ENCODE measurements around the gene HKDC1.
"Not testable (repeated sequence)": the region's sequence is repeated elsewhere in the genome, so short reads cannot be mapped to it uniquely, and the experiment has no call there.

HKDC1 gene

DNA sequence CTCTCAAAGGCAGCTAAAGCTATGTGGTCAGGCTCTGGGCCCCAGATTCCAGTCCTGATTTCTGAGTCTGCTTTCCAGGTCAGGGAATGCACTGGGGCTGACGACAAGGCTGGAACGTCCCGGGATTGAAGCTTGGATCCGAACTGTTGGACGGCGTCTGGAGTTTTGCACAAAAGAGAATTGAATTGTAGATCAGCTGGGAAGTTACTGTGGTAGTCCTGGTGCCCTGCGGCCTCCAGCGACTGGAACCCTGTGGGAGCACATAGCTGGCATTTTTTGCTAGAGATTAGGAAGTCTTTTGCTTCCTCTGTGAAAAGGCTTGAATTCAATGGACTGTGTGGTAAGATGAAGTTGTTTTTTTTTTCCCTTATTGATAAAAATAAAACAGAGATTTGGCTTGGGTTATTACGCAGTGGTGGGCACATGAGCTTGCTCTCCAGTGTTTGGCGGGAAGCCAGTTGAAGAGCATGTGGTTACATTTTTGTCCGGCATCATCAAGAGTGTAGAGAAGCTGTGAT lies 58.4 kb downstream of the HKDC1 start, which contains the start of gene HK1:
Gene HK1, plus strand, starts transcription at position 51 of the 518 bp plus-strand sequence.
- DNase-seq (ENCODE audit: low read depth in 1 of 2, low spot score in 1 of 2), result no peak

GRCh38 chr10:69279110-69279509 lies 59.0 kb downstream of the HKDC1 start:
- DNase-seq (ENCODE audit: low read depth in 1 of 2, low spot score in 1 of 2), result no peak

DNA sequence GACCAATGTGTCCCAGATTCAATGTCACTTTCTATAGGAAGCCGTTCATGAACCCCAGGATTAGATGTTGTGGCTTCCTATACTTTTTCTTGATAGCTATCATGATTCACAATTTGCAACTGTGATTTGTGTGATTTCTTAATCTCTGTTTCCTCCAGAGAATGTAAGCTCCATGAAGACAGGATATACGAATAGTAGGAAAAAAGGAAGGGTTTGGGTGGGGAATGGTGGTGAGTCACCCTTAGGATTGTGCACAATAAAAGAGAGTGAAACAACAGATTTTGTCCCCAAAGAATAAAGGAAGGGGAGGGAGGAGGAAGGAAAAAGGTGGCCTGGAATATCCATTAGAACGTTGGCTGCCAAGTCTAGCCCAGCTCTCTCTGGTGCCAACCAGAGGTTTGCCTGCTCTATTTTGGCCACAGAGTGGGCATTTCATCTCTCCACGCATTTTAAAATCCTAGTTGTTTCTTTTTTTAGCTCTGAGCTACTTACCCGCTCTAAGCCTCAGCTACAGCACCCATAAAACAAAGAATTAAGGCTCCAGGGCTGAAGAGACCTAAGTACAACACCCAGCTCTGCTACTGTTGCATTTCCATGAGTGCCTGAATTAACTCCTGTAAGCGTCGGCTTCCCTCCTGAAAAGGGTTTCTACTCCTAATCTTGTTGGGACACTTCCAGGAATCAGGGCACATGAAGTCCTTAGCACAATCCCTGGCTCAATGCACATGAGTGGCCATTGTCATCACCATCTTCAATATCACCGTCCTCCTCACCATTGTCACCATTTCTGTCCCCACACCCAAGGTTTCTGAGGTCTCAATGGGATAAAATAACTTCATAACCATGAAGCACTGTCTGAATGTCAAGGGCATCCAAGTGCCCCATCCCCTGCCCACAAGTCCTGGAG lies 61.6 kb downstream of the HKDC1 start:
- no peak for DNase-seq (ENCODE audit: low read depth in 1 of 2, low spot score in 1 of 2)

GRCh38 chr10:69284402-69284801 lies 64.3 kb downstream of the HKDC1 start:
- not testable (repeated sequence) for DNase-seq (ENCODE audit: low read depth in 1 of 2, low spot score in 1 of 2)

DNA sequence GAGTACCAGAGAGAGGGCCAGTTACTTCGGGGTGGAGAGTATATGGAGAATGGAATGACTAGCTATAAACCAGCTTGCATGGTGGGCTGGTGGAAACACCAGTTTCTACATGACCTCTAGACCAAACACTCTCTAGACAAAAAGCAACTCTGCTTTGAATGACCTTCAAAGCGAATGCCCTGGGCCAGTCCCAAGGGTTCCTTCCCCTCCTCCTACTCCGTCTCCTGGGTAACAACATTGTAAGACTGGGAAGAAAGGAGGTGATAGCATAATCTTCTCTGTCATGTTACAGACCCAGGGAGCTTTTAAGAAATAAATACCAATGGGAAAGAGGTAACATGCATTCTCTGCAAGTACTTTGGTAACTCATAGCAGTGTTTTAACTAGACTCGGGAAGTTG lies 65.6 kb downstream of the HKDC1 start:
- DNase-seq (ENCODE audit: low read depth in 1 of 2, low spot score in 1 of 2), result no peak

DNA sequence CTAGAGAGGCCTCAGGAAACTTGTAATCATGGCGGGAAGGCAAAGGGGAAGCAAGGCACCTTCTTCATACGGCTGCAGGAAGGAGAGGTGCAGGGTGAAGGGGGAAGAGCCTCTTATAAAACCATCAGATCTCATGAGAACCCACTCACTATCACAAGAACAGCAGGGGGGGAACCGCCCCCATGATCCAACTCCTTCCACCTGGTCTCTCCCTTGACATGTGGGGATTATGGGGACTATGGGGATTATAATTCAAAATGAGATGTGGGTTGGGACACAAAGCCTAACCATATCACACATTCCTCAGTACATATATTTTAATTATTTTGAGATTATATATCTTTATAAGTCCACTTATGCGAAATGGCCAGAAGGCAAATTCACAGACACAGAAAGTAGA lies 67.0 kb downstream of the HKDC1 start:
- no peak for DNase-seq (ENCODE audit: low read depth in 1 of 2, low spot score in 1 of 2)

DNA sequence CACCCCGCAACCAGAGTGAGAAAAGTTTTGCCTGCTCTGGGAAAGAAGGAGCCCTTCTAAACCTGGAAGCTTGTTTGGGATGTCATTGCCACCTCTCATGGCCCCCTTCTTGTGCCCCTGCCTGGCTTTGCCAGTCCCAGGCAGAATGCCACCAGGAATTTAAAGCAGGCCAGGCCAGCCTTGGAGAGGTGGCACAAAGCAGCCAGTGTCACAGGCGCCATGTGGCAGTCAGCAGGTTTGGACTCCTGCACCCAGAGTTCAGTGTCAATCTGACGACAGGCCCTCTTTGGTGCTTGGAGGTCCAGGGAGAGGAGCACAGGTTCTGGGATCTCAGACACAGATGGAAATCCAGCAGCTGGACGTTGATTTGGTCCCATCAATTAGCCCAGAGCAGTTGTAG lies 70.9 kb downstream of the HKDC1 start:
- DNase-seq (ENCODE audit: low read depth in 1 of 2, low spot score in 1 of 2), result no peak

DNA sequence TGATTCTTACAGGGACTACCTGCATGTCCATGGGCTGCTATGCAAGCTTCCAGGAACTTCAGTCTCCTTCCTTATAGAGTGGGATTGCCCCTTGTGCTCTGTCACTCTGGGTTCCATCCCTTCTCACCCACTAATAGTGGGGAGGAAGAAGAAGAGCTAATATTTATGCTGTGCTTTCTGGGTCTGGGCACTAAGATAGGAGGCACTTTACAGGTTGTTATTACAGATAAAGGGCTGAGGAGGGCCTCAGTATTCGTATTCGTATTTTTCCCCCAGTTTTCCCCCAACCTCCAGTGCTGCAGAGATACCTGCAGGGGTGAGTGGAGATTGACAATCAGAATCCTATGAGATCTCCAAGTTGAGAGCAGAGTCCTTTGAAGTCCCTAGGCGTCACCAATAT lies 72.3 kb downstream of the HKDC1 start:
- DNase-seq (ENCODE audit: low read depth in 1 of 2, low spot score in 1 of 2), result no peak

DNA sequence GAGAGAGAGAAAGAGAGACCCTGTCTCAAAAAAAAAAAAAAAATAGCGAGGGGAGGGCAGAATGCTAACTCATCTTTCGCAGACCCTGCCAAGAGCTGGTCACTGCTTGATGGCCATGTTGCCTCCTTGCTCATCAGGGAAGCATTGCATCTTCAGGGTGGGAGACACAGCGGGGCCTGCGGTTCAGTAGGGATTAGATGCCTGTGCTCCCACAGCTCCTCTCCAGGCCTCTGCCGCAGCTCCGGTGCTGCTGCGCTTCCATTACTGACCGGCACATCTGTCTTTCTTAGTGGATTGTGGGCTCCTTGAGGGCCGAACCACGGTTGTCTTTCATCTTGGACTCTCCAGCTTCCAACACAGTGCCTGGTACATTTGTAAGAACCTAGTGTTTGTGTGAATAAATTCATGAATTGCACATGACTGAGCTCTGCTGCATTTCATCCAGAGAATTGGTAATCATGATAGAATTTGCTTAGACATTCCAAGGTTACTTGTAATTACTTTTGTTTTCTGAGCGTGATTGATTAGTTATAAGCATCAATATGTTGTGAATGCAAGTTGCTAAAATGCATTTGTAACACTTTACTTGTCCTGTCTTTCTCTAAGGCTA lies 75.0 kb downstream of the HKDC1 start:
- no peak for DNase-seq (ENCODE audit: low read depth in 1 of 2, low spot score in 1 of 2)

DNA sequence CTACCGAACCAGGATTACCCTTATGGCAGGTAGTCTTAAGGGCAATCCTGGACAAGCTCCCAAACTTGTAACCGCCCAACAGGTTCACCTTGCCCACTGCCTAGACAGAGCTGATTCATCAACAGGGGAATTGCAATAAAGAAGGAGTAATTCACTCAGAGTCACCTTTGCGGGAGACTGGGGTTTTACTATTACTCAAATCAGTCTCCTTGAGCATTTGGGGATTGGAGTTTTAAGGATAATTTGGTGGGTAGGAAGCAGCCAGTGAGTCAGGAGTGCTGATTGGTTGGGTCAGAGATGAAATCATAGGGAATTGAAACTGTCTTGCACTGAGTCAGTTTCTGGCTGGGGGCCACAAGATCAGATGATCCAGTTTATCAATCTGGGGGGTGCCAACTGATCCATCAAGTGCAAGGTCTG lies 83.5 kb downstream of the HKDC1 start:
- no peak for DNase-seq (ENCODE audit: low read depth in 1 of 2, low spot score in 1 of 2)

DNA sequence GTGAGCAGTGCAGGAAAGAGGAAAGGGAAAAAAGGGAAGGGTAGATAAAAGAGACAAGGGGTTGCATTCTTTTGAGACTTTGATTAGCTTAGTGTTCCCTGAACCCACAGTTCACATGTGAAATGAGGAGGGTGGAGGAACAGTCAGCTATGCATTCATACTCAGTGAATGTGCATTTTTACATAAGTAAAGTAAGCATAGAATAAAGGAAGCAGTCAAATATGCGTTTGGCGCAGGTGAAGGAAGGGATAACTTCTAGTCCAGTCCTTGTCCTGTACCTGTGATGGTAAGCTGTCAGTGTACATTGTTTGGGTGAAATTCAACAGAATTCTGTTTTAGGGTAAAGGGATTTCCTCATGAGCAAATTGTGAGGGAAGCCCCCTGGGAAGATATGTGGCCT lies 86.3 kb downstream of the HKDC1 start:
- no peak for DNase-seq (ENCODE audit: low read depth in 1 of 2, low spot score in 1 of 2)

GRCh38 chr10:69307434-69307833 lies 87.3 kb downstream of the HKDC1 start:
- DNase-seq (ENCODE audit: low read depth in 1 of 2, low spot score in 1 of 2), result no peak

DNA sequence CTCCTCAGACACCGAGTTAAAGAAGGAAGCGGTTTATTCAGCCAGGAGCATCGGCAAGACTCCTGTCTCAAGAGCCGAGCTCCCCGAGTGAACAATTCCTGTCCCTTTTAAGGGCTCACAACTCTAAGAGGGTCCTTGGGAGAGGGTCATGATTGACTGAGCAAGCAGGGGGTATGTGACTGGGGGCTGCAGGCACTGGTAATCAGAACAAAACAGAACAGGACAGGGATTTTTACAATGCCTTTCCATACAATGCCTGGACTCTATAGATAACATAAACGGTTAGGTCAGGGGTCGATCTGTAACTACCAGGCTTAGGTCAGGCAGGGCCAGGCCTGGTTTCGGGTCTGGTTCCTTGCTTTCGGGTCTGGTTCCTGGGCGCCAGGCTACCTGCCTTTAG lies 88.2 kb downstream of the HKDC1 start:
- not testable (repeated sequence) for DNase-seq (ENCODE audit: low read depth in 1 of 2, low spot score in 1 of 2)

- DNase-seq (ENCODE audit: low read depth in 1 of 2, low spot score in 1 of 2), result no peak
Measured at GRCh38 chr10:69311309-69311708, 91.2 kb downstream of the HKDC1 start.

- no peak for DNase-seq (ENCODE audit: low read depth in 1 of 2, low spot score in 1 of 2)
Measured at GRCh38 chr10:69312528-69312927, 92.4 kb downstream of the HKDC1 start.

DNA sequence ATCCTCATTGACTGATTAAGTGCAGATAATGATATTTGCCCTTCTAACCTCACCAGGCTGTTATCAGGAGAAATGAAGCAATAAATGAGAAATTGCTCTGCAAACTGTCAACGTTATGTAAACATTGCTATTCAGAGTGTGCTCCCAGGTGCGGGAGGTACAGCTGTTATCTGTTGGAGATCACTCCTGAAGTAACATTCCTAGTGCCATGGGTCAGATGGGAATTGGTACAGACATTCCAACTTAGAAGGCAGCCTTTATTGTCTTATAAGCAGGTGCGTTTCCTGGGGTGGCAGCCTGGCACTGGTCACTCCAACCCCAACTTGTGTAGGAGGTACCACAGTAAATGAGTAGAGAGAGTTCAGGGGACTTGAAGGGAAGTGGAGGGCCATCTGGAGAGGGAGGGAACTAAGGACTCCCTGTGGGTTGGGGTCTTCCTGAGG lies 95.0 kb downstream of the HKDC1 start:
- DNase-seq (ENCODE audit: low read depth in 1 of 2, low spot score in 1 of 2), result no peak

- no peak for DNase-seq (ENCODE audit: low read depth in 1 of 2, low spot score in 1 of 2)
Measured at GRCh38 chr10:69315610-69316312, 95.6 kb downstream of the HKDC1 start.

DNA sequence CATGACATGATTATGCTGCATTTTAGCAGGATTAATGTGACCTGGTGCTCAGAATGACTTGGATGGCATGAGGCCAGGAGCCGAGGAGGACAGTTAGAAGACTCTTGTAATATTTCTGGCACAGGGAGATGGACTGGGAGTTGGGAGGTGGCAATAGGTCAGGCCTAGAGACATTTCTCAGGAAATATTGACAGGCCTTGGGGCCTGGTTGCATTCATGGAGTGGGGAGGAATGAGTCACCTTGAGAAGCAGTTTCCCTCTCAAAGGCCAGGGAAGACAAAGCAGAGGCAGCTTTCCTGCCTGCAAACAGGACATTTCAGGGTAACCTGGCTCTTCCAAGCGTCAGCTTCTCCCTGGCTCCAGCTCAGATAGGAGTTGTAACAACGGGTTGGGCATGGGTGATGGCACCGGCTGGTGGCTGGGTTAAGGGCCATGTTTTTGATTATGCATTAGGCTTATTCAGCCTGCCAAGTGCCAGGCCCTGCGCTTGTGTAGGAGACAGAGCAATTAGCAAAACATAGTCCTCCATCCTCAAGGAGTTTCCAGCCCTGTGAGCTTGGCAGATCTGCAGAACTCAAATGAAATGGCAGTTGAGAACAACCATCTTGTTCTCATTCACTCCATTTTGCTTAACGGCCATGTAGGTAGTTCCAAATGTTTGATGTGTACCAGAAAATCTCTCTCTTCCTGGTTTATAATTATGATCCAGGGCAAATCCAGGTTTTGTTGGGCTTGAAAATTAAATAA lies 96.4 kb downstream of the HKDC1 start:
- DNase-seq (ENCODE audit: low read depth in 1 of 2, low spot score in 1 of 2), result no peak

Measured in stimulated activated CD4-positive, alpha-beta T cell treated with anti-CD3 and anti-CD28 coated beads, Interleukin-15, amount 100 ng/mL, for 1 hour (primary cell).